Thyroid gland (tissue), 4 donors: ENCODE results near the gene CBL. TPM values are rescaled to one million over a fixed set of nuclear protein-coding genes. Genes with fewer than 3 reads are reported as not detected.

ENCODE experiments used
- DNase-seq, 2 donors: peaks; one replicate each; pipeline ENCODE4 v3.0.0-alpha.2; 2019
- H3K27ac ChIP-seq, 3 donors: fragments of 200-600 bp; sonication (generic); 1 replicate in 2 of 3; 2 replicates in 1 of 3; pipeline ENCODE4 v1.5.1; 2016 to 2019; ENCODE audit warnings: mild to moderate bottlenecking in 1 of 3, moderate library complexity in 1 of 3
- H3K27me3 ChIP-seq: fragments of 200-600 bp; sonication (generic); one replicate; pipeline ENCODE4 v1.5.1; 2019
- H3K36me3 ChIP-seq, 2 donors: fragments of 200-600 bp; sonication (generic); one replicate each; pipeline ENCODE4 v1.5.1; 2016 to 2019
- H3K4me1 ChIP-seq, 2 donors: fragments of 200-600 bp; sonication (generic); one replicate each; pipeline ENCODE4 v1.5.1; 2017 to 2019
- H3K4me3 ChIP-seq, 3 donors: fragments of 200-600 bp; sonication (generic); replicated peaks in 1 of 3; 1 replicate in 2 of 3; 2 replicates in 1 of 3; pipeline ENCODE4 v1.5.1; 2016; ENCODE audit warnings: mild to moderate bottlenecking in 1 of 3
- H3K9me3 ChIP-seq: fragments of 200-600 bp; sonication (generic); one replicate; pipeline ENCODE4 v1.5.1; 2017
- CTCF ChIP-seq, 6 experiments: fragments of 200-600 bp in 3 of 6; fragments of 450-650 bp in 3 of 6; sonication (generic) in 3 of 6; IDR thresholded peaks; one replicate each; pipeline ENCODE4 v1.5.1; 2016 to 2019; ENCODE audit warnings: antibody characterized with exemption in 6 of 6, mild to moderate bottlenecking in 2 of 6, inconsistent platforms in 1 of 6, moderate library complexity in 1 of 6
- POLR2A ChIP-seq, 2 donors: fragments of 450-650 bp; IDR thresholded peaks; one replicate each; pipeline ENCODE4 v1.6.1; 2017; ENCODE audit warnings: antibody characterized with exemption in 2 of 2, mild to moderate bottlenecking in 2 of 2, moderate library complexity in 1 of 2
- WGBS, 2 donors: methylation state at CpG; one replicate each; pipeline ENCODE4 v1.1.5; 2017; 5-methylcytosine and 5-hydroxymethylcytosine counted together
- intact Hi-C: fragments of 100-400 bp; cut with DNase I; formaldehyde crosslinking; loops from one replicate; pipeline ENCODE4 v1.15.1; 2023
- microRNA-seq: library from miRNA; unstranded; fragments of <30 nt; microRNA quantifications from one replicate; pipeline ENCODE4, GENCODE V29; 2016
- small RNA-seq: library from RNA; depleted of rRNA; stranded (forward); fragments of <200 nt; gene quantifications from one replicate; pipeline ENCODE3, GENCODE V24; 2016
- total RNA-seq, 4 donors: library from RNA; depleted of rRNA; stranded (reverse); fragments of >200 nt; gene quantifications; one replicate each; pipeline ENCODE4 v1.2.3, GENCODE V29; 2016

The CBL gene
- total RNA-seq, 4 donors from 2014 or later: 9.4 to 14.5 (median 13.9) TPM

DNA sequence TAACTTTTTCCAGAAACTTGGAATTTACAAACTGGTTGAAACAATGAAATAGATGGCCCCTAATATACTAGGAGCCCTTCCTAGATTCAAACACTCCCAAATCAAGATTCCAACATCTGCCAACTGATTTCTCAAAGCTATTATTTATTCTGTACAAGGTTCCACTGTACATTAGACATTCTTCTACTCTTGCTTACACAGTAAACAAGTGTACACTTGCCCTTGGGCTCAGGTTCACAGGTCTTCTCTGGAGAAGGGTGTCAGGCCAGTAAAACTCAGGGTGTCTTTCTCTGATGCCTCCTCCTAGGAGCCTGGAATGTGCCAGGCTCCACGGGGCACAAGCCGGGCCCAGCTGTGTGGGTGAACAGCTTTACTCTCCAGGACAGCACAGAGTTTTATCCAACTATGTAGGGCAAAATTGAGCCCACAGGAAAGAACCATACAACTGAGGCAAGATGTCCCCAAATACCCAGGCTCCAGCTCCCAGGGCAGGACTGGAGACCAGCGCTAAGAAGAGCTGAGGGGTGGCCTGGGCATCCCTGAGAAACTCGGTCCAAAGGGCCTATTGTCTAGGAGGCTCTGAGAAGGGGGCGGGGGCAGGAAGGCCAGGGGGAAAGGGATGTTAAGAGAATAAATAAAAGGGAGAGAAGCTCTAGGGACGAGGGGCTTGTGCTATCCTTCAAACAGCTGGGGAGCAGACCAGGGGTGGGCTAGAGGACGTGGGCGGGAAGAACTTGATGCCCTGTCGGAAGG is 149.1 kb downstream of the CBL start:
- Histone ChIP-seq H3K4me1 (peaks cover 0 to 12% of the 10 kb centered on the region in 2 donors), H3K36me3 (no peaks in the 10 kb centered on the region), H3K4me3 (no peak overlapping the region), H3K27ac (no peak overlapping the region), H3K9me3 (no peaks in the 10 kb centered on the region), H3K27me3 (no peaks in the 10 kb centered on the region)
- TF ChIP-seq CTCF (IDR thresholded peaks at IDR 0.05) (no peak), POLR2A (IDR thresholded peaks at IDR 0.05) (no peak)
- no peak for DNase-seq
- 74 to 78% methylated on average over 9 of the region's 9 CpGs for WGBS, 2 donors
- intact Hi-C loops: no loop called here

DNA sequence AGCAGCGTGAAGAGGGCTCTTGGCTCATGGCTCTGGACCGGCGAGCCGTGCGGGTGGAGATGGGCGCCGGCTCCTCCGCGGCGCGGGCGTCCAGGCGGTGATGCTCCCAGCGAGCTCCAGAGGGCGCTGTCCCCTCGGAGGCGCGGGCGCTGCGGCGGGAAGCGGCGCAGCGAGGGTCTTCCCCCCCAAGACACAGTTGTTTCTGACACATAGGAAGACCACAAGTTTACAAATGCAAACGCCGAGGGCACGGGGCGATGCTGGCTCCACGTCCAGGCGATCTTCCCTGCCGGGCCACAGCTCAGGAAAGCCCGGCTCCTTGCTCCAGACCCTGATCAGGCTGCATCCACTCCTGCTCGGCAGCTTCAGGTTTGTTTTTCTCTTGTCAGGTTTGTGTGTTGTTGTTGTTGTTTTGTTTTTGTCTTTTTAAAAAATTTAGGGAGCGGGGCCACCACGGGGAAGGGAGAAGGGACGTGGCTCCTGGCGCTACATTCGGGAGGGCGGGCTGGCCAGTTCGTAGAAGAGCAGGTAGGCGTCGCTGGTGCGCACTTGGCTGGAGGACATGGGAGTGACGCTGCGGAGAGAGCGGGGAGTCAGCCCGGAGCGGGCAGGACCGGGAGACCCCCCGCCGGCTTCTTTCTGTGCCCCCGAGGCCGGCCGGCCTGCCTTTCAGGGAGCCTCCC is 150.4 kb downstream of the CBL start:
- Histone ChIP-seq H3K4me1 (peaks cover 9 to 23% of the 10 kb centered on the region in 2 donors), H3K4me3 (peak overlapping the region in 1 of 3 donors; percentile 34), H3K36me3 (no peaks in the 10 kb centered on the region), H3K27me3 (no peaks in the 10 kb centered on the region), H3K27ac (peak overlapping the region in 2 of 3 donors; percentile 35 to 80), H3K9me3 (no peaks in the 10 kb centered on the region)
- WGBS, 2 donors: 1 to 3% methylated on average over 38 to 42 of the region's 54 CpGs
- no peak for TF ChIP-seq POLR2A (IDR thresholded peaks at IDR 0.05)
- peak; percentile 74 to 93 (median 91) for TF ChIP-seq CTCF (IDR thresholded peaks at IDR 0.05)
- DNase-seq: peak; percentile 80 to 86
- intact Hi-C loops: no loop called here

- WGBS, 2 donors: 66 to 67% methylated on average over 8 of the region's 13 CpGs
- Histone ChIP-seq H3K27me3 (no peaks in the 10 kb centered on the region), H3K27ac (peak overlapping the region in 2 of 3 donors; percentile 35 to 80), H3K4me3 (peak overlapping the region in 1 of 3 donors; percentile 34), H3K36me3 (no peaks in the 10 kb centered on the region), H3K9me3 (no peaks in the 10 kb centered on the region), H3K4me1 (peaks cover 15 to 29% of the 10 kb centered on the region in 2 donors)
- intact Hi-C loops: no loop called here
- TF ChIP-seq POLR2A (IDR thresholded peaks at IDR 0.05): no peak
- TF ChIP-seq CTCF (IDR thresholded peaks at IDR 0.05): no peak
- DNase-seq: no peak
These were observed 150.9 kb downstream of the CBL start for GRCh38 chr11:119357074-119357473.

Small RNA genes within 50 kb of the gene (microRNA-seq; reads per million reads assigned to microRNA genes)
- gene MIR6756: not detected

Small RNA genes within 50 kb of the gene (small RNA-seq; reads per million reads assigned to genes)
- not detected for gene RF01225
- gene RNU6-262P: not detected

Other genes starting within 250 kb of the CBL start
- gene FOXR1, start 234.6 kb upstream of the CBL start, total RNA-seq: not detected
- 100 to 1,000 TPM in 1 of 4 donors, 10 to 100 TPM in 3; 45.2 to 128 (median 56.4) TPM for gene CENATAC, start 208.2 kb upstream of the CBL start, total RNA-seq
- gene RPS25, start 188.0 kb upstream of the CBL start, total RNA-seq: 1,000 to 10,000 TPM in 3 of 4 donors, 100 to 1,000 TPM in 1; 852 to 1,992 (median 1,622) TPM
- gene TRAPPC4, start 187.6 kb upstream of the CBL start, total RNA-seq: 10 to 100 TPM; 42.1 to 70.0 (median 53.2) TPM
- 10 to 100 TPM; 12.4 to 30.2 (median 16.5) TPM for gene SLC37A4, start 175.5 kb upstream of the CBL start, total RNA-seq
- 100 to 1,000 TPM; 145 to 369 (median 320) TPM for gene HYOU1, start 149.1 kb upstream of the CBL start, total RNA-seq
- gene VPS11, start 138.5 kb upstream of the CBL start, total RNA-seq: 10 to 100 TPM; 40.3 to 64.4 (median 47.4) TPM
- gene HMBS, start 121.5 kb upstream of the CBL start, total RNA-seq: 10 to 100 TPM; 10.7 to 24.3 (median 19.7) TPM
- 10 to 100 TPM; 29.8 to 42.8 (median 38.7) TPM for gene DPAGT1, start 104.5 kb upstream of the CBL start, total RNA-seq
- gene C2CD2L, start 99.0 kb upstream of the CBL start, total RNA-seq: 1 to 10 TPM; 6.7 to 8.9 (median 7.9) TPM
- gene HINFP, start 84.8 kb upstream of the CBL start, total RNA-seq: 10 to 100 TPM; 24.0 to 37.7 (median 33.2) TPM
- gene ABCG4, start 57.3 kb upstream of the CBL start, total RNA-seq: 1 to 10 TPM in 2 of 4 donors, under 1 TPM in 2; 0.13 to 1.6 (median 0.82) TPM
- gene NLRX1, start 37.6 kb upstream of the CBL start, total RNA-seq: 10 to 100 TPM; 13.3 to 33.1 (median 19.5) TPM
- gene NHERF4, start 20.9 kb upstream of the CBL start, total RNA-seq: not detected
- 100 to 1,000 TPM in 1 of 4 donors, 10 to 100 TPM in 3; 17.6 to 243 (median 61.8) TPM for gene MCAM, start 110.8 kb downstream of the CBL start, total RNA-seq
- gene RNF26, start 128.2 kb downstream of the CBL start, total RNA-seq: 10 to 100 TPM; 10.1 to 18.9 (median 14.1) TPM
- 10 to 100 TPM; 13.0 to 46.4 (median 27.8) TPM for gene C1QTNF5, start 134.5 kb downstream of the CBL start, total RNA-seq
- gene MFRP, start 140.4 kb downstream of the CBL start, total RNA-seq: not detected
- 1 to 10 TPM; 2.0 to 5.3 (median 4.6) TPM for gene USP2, start 175.4 kb downstream of the CBL start, total RNA-seq
- 10 to 100 TPM; 14.1 to 43.4 (median 30.6) TPM for gene THY1, start 216.8 kb downstream of the CBL start, total RNA-seq